HG02885 (cell line): ENCODE data around the gene UGT2B7.
"Not testable (repeated sequence)": the region's sequence is repeated elsewhere in the genome, so short reads cannot be mapped to it uniquely, and the experiment has no call there.

Source experiments
- ATAC-seq: cut with Tn5 transposase; IDR thresholded peaks from one replicate; pipeline ENCODE4 v1.9.1; 2021; ENCODE audit warnings: mild to moderate bottlenecking; ENCODE audit not compliant: unreplicated experiment, poor library complexity

The UGT2B7 gene

GRCh38 chr4:69096111-69096656 lies at the start of gene UGT2B7:
UGT2B7 (plus strand) TSS chr4:69096474; CDS start chr4:69096521, 47 bp downstream.
- no peak for ATAC-seq

DNA sequence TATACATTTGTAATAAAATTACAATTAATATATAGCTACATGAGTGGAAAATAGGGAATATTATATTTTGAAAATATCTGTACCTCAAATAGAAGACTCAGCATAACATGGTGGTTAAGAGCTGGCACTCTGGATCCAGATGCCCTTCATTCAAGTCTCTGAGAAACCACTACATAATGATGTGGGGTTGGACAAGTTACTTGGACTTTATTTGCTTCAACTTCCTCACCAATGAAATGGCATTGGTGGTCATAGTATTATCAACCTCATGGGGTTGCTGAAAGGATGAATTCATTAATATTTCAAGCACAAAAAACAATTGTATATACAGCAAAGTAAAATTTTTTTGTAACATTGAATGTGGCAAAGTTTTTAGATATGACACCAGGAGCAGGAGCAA lies 46.4 kb upstream of the UGT2B7 start:
- no peak for ATAC-seq

DNA sequence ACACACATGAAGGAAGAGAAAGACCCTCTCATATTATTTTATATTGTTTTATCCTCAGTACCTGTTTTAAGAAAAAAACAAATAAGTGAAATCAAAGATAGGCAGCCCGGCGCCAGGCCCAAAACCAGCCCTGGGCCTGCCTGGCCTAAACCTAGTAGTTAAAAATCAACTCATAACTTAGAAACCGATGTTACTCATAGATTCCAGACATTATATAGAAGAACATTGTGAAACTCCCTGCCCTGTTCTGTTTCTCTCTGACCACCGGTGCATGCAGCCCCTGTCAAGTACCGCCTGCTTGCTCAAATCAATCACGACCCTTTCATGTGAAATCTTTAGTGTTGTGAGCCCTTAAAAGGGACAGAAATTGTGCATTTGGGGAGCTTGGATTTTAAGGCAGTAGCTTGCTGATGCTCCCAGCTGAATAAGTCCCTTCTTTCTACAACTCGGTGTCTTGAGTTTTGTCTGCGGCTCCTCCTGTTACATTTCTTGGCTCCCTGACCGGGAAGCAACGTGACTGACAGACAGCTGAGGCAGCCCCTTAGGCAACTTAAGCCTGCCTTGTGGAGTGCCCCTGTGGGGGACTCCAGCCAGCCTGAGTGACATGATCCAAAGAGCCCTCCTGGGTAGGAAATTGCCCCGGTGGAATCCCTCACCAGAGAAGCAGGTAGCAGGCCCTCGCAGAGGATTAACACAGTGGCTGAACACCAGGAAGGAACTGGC lies 45.3 kb upstream of the UGT2B7 start:
- not testable (repeated sequence) for ATAC-seq

GRCh38 chr4:69051576-69051943 lies 44.7 kb upstream of the UGT2B7 start:
- ATAC-seq = no peak

DNA sequence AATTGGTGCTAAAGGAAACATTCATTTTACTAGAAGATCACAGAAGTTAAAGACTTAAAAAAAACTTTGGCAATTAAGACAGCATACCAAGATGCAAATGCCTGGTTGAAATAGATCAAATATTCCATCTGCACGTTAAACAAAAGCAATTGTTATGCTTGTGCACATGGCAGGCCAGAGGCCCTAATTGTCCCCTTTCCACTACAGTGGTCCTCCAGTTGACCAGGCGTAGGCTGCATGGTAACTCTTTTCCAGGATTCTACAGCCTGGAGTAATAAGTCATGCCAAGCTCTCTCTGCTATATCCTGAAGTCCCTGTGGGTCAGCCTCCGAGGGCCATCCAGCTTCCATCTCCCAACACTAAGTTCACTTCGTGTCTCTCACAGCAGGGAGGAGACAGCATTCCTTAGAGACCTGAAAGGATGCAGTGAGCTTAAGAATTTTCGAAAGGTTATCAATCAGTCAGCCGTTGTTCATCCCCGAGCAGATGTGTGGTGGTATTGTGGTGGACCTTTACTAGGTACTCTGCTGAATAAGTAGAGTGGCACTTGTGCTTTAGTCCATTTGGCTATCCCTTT lies 42.9 kb upstream of the UGT2B7 start:
- ATAC-seq = not testable (repeated sequence)

- not testable (repeated sequence) for ATAC-seq
Observed at GRCh38 chr4:69054033-69054432, 42.2 kb upstream of the UGT2B7 start.

DNA sequence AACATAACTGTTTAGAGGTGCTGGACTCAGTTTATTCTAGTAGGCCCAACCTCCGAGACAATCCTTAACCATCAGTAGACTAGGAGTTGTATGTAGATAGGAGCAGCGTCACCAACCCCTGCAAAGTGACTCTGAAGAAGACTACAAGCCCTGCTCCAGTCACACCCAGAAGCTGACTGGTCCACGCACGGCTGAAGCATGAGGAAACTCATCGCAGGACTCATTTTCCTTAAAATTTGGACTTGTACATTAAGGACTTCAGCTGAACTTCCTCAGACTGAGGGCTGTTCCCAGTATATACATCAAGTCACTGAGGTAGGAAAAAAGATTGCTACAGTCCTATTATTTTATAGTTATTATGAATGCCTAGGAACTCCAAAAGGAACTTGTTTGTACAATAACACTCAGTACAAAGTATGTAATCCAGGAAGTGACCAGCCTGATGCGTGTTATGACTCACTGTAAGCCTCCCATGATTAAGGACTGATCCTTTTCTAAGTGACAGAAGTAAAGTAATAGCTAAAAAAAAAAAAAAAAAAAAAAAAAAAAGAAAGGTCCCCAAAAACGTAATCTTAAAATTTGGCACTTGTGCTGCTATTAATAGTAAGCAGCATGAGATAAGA lies 41.6 kb upstream of the UGT2B7 start:
- ATAC-seq = no peak

DNA sequence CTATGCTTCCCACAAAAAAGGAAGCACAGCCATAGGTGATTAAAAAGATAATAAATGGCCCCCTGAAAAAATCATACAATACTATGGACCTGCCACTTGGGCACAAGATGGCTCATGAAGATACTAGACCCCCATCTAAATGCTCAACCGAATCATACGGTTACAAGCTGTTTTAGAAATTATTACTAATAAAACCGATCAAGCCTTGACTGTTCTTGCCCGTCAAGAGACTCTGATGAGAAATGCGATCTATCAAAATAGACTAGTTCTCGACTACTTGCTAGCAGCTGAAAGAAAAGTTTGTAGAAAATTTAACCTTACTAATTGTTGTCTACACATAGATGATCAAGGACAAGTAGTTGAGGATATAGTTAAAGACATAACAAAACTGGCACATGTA lies 40.1 kb upstream of the UGT2B7 start:
- ATAC-seq = no peak

GRCh38 chr4:69056921-69057550 lies 39.2 kb upstream of the UGT2B7 start:
- no peak for ATAC-seq

GRCh38 chr4:69057620-69058409 lies 38.5 kb upstream of the UGT2B7 start:
- ATAC-seq = peak; percentile 58

- ATAC-seq = peak; percentile 5
Observed at GRCh38 chr4:69058410-69059059, 37.7 kb upstream of the UGT2B7 start.

DNA sequence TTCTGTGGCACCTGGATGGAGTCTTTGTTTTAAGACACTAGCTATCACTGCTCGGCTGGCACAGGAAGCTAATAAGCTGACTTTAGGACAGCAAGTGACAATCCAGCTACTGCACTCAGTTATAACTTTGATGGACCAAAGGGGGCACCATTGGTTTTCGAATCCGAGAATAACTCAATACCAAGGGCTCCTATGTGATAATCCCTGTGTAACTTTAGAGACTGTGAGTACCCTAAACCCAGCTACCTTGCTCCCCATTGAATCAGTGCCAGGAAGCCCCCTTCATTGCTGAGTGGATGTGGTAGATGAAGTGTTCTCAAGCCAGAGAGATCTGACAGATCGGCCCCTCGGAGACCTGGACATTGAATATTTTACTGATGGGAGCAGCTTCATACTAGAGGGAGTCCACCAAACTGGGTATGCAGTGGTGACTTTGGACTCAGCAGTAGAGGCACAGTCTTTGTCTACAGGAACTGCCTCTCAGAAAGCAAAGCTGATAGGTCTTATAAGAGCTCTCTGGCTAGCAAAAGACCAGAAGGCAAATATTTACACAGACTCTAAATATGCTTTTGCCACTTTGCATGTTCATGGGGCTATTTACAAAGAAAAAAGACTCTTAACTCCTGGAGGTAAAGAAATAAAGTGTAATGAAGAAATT lies 35.5 kb upstream of the UGT2B7 start:
- ATAC-seq = no peak

- no peak for ATAC-seq
Observed at GRCh38 chr4:69064391-69064790, 31.9 kb upstream of the UGT2B7 start.

DNA sequence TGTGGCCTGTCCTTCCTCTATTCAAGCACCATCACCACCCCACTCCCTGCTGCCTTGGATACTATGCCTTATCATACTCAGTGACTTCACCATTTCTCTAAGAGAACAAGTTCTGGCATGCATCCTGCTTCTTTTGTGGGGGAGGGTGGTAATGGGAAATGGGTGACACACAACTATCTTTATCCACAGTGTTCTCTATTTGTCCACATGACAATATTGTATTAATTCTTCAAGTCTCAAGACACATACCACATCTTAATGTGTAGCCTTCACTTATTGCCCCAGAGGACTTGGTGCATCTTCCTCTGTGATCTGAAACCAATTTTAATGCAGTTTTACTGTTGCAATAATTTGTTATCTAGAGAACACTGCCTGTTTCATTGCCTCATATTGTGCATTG lies 29.3 kb upstream of the UGT2B7 start:
- no peak for ATAC-seq

GRCh38 chr4:69069085-69069484 lies 27.2 kb upstream of the UGT2B7 start:
- no peak for ATAC-seq

GRCh38 chr4:69070590-69070989 lies 25.7 kb upstream of the UGT2B7 start:
- ATAC-seq = no peak

GRCh38 chr4:69071286-69071685 lies 25.0 kb upstream of the UGT2B7 start:
- ATAC-seq = no peak

DNA sequence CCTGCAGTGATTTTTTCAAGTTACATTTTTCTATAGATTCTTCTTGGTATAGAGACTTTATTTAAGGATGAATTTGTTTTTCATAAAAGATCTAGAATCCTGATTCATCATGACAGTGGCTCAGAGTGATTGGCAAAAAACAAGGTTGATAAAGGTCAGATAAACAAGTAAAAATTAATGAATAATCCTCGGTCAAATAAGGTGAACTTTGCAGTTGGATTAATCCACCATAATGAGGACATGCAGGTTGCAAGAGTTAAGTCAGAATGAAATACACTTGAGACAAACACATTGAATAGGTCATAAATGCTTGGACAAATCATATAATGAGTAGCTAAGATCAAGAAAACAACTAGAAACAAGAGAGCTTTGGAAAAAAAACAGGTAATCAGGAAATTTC lies 22.9 kb upstream of the UGT2B7 start:
- ATAC-seq = no peak

DNA sequence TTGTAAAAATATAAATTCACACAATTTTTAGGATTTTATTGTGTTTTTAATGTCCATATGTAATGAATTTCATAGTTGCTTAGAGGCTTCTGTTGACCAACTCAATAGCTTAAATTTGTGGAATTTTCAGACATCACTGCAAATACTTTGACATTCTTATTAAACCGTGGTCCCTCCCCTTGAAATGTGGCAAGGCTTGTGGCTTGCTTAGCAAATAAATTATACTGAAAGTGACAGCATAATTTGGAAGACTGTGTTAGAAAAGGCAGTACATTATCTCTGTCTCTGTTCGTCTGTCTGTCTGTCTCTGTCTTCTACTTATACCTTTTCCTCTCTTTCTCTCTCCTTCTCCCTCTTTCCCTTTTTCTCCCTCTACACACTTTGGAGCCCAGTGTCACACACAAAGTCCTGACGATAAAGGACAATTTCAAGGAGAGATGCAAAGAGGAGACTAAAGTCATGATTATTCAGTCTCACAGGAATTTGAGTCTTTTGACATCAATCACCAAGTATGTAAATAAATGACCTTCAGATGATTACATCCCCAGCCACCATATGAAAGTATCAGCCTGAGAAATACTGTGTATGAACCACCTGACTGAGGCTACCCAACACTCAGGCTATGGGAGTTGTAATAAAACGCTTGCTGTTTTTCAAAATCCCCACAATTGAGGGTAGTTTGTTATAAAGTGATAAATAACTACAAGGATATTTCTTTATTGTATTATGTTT lies 21.0 kb upstream of the UGT2B7 start:
- no peak for ATAC-seq
